Measurements from ENCODE around the gene EDARADD.

Gene EDARADD

GRCh38 chr1:236516929-236517704 is 123.0 kb downstream of the EDARADD start:
- peak; percentile 31 to 66 for DNase-seq

- DNase-seq: no peak
Observed at GRCh38 chr1:236518322-236518721, 124.2 kb downstream of the EDARADD start.

- DNase-seq: no peak
Observed at GRCh38 chr1:236520445-236521005, 126.4 kb downstream of the EDARADD start.

DNA sequence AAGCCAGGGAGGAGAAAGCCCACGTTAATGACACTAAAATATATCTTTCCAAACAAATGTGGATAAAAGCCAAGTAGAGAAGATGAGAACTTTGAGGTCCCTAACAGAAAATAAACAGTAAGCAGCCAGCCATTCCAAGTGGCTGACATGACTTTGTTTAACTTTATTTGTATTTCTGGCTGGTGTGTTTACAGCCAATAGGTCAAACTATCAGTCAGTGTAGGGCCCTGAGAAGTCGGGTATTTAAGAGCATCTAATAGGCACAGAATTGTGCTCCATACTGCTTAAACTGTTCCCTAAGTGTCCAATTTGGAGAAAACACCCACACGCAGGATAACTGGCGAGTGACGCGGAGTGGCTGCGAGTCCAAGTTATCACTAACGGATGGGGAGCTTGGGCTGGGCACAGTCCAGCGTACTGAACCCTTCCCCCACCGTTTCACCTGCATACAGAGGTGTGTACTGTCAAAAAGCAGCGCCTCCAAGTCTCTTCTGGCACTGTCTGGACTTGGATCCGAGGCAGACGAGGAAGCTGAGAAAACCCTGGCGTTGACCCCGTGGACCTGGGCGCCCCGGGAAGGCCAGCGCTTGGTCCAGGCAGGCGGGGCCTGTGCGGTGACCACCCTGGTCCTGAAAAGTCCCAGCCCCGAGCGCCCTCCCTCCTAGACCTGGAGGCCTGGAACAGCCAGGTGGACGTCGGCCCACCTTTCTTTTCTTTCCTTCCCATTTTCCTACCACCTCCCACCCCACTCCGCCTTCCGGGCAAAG is 129.0 kb downstream of the EDARADD start:
- DNase-seq: no peak

- DNase-seq: peak; percentile 84 to 86
Observed at GRCh38 chr1:236523704-236524141, 129.6 kb downstream of the EDARADD start, which contains the start of gene LGALS8. Gene LGALS8, plus strand, starts transcription at chr1:236523982. Its CDS starts 2,089 bp downstream, at chr1:236526071.

GRCh38 chr1:236524142-236524894 is 130.2 kb downstream of the EDARADD start:
- DNase-seq: peak; percentile 75 to 78

DNA sequence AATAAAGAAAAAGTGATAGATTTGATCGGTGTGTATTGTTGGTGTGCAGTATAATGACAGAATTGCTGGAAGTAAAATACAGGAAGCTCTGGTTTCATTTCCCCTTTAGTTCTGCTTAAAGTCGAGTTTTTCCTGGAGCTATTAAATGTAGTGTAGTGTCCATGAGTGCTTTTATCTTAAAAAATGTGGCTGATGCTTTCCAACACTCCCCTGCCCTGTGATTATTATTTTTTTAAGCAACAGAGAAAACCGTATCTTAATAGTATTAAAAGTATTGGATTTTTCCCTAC is 130.8 kb downstream of the EDARADD start:
- DNase-seq: no peak

DNA sequence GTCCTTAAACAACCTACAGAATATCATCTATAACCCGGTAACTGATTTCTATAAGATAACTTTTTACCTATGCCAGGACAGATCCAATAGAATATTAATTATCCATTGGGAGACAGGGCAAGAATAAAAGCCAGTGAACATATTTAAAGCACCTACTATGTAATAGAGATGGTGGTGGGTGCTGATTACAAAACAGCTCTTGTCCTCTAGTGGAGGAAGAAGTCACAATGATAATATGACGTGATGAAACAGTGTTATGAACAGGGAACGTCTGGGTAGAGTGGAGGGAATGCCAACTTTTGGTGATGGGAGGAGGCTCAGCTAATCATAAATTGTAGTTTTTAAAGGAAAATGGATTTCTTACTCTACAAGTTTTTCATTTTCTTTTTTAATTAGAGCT is 132.0 kb downstream of the EDARADD start:
- DNase-seq: no peak

DNA sequence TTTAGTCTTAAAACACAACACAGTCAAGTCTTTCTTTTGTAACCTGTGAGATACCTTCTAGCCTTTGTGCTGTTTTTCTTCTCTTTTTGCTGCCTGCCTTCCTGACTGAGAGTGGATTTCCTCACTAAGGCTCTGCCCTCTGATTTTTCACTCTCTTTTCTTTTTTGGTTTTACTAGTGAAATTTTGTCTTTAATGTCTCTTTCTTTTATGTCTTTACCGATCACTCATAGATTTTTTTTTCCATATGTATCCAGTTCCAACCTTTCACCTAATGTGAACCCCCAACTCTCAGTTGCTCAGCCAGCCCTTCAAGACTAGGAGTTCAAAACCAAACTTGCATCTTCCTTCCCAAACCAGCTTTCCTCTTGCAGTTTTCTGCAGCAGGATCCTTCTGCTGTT is 136.2 kb downstream of the EDARADD start:
- DNase-seq: no peak

- no peak for DNase-seq
Observed at GRCh38 chr1:236530959-236531358, 136.9 kb downstream of the EDARADD start.

DNA sequence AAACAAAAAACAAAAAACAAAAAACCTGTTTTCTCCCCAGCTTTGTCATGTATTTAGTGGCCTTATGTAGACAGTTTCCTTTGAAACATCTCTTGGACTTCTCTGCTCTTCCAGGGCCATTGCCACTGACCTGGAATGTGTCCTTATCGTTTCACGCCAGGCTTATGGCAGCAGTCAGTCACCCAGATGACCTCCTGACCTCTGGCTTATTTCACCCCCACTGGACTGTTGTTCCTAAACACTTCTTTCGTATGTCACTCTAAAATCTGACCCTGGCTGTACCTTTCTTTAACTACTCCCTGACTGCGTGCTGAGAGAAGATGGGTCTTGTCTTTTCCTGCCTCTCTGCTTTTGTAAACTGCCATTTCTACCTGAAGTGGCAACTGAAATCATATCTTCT is 138.8 kb downstream of the EDARADD start:
- no peak for DNase-seq

- DNase-seq: no peak
Observed at GRCh38 chr1:236534151-236534651, 140.1 kb downstream of the EDARADD start.
